C4-2B (cell line): ENCODE measurements around the gene XPO6.

ENCODE experiments used
- H3K27ac ChIP-seq: fragments of 450-650 bp; 2 replicates; pipeline ENCODE4 v1.5.1; 2017
- CTCF ChIP-seq: fragments of 450-650 bp; conservative IDR thresholded peaks from 2 replicates; pipeline ENCODE4 v1.5.1; 2017; ENCODE audit warnings: mild to moderate bottlenecking
- ZFX ChIP-seq: fragments of 450-650 bp; IDR thresholded peaks from 2 replicates; pipeline ENCODE4 v1.6.1; 2017

The XPO6 gene

GRCh38 chr16:28183484-28183883 lies 28.3 kb downstream of the XPO6 start:
- peak overlapping the region; percentile 52; the same call in 1 of the 2 replicates for H3K27ac ChIP-seq
- no peak for TF ChIP-seq CTCF
- TF ChIP-seq ZFX, result no peak

GRCh38 chr16:28182801-28183200 lies 29.0 kb downstream of the XPO6 start:
- peak overlapping the region; percentile 36; the same call in 1 of the 2 replicates for H3K27ac ChIP-seq
- TF ChIP-seq ZFX (no peak), CTCF (no peak)

GRCh38 chr16:28182183-28182582 lies 29.6 kb downstream of the XPO6 start:
- H3K27ac ChIP-seq, result peak overlapping the region; percentile 64; the same call in 1 of the 2 replicates

GRCh38 chr16:28181515-28181914 lies 30.2 kb downstream of the XPO6 start:
- no peak for TF ChIP-seq CTCF
- TF ChIP-seq ZFX, result no peak

More at GRCh38 chr16:28182183-28182582, 29.6 kb downstream of the XPO6 start:
- TF ChIP-seq ZFX (no peak), CTCF (no peak)

GRCh38 chr16:28180655-28181460 lies 30.9 kb downstream of the XPO6 start:
- H3K27ac ChIP-seq, result peak overlapping the region; percentile 64; the same call in 1 of the 2 replicates
- TF ChIP-seq ZFX, result no peak
- no peak for TF ChIP-seq CTCF

More at GRCh38 chr16:28181515-28181914, 30.2 kb downstream of the XPO6 start:
- H3K27ac ChIP-seq, result peak overlapping the region; percentile 64

- TF ChIP-seq ZFX, result no peak
- TF ChIP-seq CTCF, result no peak
- no peak overlapping the region for H3K27ac ChIP-seq
Observed at GRCh38 chr16:28179354-28179753, 32.4 kb downstream of the XPO6 start.

GRCh38 chr16:28175715-28176114 lies 36.0 kb downstream of the XPO6 start:
- no peak for TF ChIP-seq CTCF
- TF ChIP-seq ZFX, result no peak
- H3K27ac ChIP-seq, result peak overlapping the region; percentile 100
